Activated CD8-positive, alpha-beta memory T cell treated with anti-CD3 and anti-CD28 coated beads, Interleukin-2, amount 50 U/mL, for 48 hours (primary cell): ENCODE measurements around the gene SCYGR8.

Experiments used
- DNase-seq: peaks from one replicate; pipeline ENCODE4 v3.0.0-alpha.2; 2020

SCYGR8 gene

DNA sequence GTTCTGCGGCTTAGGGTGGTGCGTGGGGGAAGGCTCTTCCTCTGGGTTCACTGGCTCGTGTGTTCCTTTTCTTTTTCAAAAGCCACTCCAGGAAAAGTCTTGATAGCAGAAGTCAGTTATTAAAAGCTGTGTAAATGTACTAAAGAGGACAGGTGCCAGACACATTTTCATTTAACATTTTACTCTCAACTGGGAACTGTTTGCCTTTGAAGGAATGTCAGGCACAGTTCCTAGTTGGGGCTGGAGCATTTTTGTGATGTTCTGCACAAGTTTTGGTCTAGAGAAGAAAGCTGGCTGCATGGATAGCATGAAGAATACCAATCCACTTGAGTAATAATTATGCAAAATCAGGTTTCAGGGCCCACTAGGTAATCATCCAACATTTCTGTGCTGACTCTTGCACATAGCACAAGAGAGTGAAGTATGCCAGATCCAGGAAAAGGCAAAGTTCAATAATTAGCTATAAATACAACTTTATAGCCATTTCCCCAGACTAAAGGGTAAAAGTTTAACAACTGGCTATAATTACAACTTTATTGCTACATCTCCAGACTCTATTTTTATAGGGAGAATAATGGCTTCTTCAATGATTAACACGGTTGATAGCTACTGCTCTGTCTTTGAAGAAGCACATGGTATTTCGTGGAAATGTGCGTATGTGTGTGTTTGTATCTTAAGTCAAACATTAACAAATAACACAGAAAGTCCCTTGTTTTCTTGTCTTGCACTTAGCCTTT is 16.2 kb downstream of the SCYGR8 start:
- no peak for DNase-seq

DNA sequence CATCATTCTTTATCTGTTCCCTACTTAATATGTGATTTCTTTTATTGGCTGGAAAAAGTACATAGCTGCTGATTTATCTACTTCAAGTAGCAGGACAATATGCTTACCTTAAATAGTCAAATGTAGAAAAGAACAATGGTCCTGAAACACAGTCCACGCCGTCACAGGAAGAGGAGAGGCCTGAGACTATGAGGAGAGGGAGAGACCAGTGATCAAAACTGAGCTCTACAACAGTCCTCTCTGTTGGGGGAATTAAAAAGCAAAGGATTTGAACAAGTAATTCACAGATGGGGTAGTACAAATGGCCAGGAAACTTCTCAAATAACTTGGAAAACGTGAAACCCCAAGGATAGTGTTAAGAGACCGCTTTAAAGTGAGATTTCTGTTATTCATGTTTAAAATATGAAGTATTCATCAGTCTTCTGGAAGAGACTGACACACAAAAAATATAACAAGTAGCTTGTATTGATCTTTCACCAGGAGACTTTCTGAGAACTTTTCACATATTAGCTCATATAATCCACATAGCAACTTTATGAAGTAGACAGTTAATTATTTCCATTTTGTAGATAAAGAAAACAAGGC is 20.2 kb downstream of the SCYGR8 start:
- no peak for DNase-seq

DNA sequence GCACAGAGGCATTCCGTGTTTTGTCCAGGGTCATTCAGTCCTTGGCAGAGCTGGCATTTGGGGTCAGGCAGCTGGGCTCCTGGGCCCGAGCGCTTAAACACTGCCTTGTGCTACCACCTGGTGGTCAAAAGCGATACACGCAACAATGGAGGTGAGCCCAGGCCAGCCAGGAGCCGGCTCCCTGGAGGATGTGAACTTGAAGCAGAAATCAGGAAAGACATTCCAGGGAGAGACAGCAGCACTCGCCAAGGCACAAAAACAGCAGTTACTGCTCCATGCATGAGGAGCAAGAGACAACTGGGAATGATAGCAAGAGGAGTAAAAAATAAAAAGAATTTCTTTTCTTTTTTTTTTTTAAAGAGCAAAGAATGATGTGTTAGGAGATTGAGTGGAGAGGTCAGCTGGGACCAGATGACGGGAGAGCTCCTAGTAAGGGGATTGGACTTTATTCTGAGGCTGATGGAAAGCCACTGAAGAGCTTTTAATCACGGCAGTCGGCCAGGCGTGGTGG is 20.7 kb downstream of the SCYGR8 start:
- peak; percentile 79 for DNase-seq

GRCh38 chr2:227767830-227768229 is 22.1 kb downstream of the SCYGR8 start:
- DNase-seq = no peak

DNA sequence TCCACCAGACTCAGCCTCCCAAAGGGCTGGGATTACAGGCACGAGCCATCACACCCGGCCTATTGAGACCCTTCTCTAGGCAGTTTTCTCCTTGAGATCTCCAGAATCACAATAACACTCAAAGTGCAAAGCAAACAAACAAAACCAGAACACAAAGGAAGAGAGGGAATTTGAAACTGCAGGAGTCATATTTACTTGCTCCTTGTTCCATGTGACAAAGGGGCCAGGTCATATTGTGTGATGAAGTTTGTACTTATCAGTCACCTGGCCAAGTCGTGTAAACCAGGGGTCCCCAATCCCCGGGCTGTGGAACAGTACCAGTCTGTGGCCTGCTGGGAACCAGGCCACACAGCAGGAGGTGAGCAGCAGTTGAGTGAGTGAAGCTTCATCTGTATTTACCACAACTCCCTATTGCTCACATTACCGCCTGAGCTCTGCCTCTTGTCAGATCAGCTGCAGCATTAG is 26.5 kb downstream of the SCYGR8 start:
- DNase-seq = no peak

DNA sequence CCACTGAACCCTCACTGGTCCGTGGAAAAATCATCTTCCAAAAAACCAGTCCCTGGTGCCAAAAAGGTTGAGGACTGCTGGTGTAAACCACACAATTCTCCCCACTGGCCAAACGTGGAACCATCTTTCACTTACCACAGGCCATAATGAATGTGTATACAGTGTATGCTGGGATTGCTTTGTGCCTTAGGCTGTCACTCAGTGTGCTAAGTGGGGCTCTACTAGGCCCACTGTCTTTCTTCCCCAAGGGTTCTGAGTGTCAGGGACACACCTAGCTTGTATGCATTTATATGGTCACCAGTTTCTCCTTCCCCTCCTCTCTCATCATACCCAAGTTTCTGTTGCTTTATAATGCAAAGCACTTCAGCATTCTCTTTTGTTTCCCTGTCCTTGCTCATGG is 27.2 kb downstream of the SCYGR8 start:
- DNase-seq = no peak

DNA sequence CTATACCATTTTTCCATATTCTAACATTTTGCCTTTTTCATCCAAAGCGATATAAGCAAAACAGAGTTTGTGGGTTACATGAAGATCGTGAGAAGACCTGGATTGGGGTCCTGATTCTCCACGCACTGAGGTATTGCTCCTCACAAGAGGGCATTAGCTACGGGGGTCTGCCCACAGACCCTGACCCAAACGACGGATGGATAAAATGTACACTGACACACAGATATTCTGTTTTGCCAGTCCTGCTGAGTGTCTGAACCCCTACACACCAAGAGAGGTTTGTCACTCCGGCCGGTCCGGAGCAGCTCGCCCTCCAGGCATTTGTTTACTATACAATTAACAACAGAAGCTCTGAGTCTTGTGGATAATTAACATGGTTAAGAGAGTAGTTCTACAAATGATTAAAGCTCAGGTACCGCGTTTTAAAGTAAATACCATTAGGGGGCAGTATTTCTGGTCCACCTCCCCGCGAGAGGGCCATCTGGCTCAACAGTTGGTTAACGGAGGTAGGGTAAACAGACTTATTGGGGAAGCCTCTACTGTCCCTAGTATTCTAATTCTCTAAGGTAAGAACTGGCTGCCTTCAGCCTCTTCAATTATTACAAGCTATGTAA is 28.4 kb downstream of the SCYGR8 start:
- DNase-seq = no peak

DNA sequence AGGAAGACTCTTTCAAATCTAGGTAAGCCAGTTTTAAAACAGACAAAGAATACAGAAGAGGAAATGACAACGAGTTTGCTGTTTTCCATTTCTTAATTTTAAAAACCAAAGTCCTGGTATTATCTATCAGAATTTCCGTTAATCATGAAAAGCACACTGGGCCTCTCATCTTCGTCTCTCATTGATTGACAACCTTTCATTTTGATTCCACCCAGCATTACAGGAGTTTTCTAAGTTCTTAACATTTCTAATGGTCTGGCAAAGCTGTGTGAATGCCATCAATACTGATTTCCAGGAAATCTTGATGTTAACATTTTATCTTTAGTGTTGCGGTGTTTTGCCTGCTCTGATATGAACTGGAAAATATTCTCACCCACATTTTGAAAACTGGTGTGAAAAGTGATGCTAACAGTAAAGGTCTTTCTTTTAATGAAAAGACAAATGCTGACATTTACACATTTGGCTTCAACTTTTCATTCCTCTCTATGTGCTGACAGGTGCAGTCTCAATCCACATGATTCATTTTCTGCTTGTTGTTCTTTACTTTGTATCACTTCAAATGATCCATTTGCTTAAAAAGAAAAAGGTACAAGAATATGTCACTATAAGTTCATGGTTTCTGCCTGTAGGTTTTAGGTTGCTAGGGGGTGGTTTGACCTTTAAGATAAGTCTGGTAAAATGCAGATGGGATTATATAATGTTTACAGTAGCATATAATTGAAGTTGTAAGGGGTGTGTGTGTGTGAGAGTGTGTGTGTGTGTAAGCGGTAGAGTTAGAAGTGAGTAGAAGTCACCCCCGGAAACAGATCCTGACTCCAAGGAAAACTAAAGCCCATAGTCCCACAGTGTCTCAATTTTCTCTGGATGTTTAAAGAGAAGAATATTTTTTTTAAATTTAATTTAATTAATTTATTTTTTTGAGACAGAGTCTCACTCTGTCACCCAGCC is 29.5 kb downstream of the SCYGR8 start:
- DNase-seq = no peak

- DNase-seq = no peak
These were observed 35.4 kb downstream of the SCYGR8 start for GRCh38 chr2:227780981-227781615.

DNA sequence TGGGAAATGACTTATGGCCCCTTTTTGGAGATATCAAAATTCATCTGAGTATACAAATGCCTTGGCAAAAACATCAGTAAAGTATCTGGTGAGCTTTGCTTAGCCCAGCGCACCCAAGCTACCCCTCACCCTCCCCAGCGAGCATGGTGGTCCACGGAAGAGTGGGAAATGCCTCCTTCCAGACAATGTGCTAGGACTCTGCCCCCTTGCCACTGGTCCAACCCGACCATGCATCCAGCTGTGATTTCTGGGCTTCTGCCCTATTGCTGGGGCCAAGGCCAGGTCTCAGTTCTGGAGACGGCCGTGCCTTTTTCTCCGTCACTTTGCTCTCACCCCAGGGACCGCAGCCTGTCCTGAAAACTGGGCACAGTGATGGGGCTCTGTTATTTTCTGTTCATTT is 36.1 kb downstream of the SCYGR8 start:
- DNase-seq = no peak

- DNase-seq = no peak
These were observed 37.1 kb downstream of the SCYGR8 start for GRCh38 chr2:227782804-227783203.

DNA sequence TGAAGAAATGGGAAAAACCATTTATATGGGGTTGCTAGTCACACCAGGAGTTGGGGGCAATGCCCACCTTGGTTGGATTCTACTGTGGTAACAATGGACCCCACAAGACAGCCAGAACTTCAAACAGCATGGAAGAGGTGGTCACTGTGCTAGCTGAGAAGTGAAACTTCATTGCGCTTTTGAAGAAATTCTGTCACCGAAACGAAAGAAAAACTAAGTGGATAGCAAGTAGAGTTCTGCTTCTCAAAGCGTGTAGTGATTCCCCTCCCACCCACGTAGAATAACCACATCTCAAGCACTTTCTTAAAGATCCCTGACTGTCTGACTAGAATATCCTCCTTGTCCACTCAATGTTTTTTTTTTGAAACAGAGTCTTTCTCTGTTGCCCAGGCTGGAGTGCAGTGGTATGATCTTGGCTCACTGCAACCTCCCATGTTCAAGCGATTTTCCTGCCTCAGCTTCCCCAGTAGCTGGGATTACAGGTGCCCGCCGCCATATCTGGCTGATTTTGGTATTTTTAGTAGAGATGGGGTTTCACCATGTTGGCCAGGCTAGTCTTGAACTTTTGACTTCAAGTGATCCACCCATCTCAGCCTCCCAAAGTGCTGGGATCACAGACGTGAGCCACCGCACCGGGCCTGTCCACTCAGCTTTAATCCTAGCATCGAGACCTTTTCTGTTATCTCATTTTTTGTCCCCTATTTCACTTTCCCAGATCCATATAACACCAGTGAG is 37.9 kb downstream of the SCYGR8 start:
- DNase-seq = no peak

- DNase-seq = no peak
These were observed 39.6 kb downstream of the SCYGR8 start for GRCh38 chr2:227785293-227785692.

- DNase-seq = no peak
These were observed 42.9 kb downstream of the SCYGR8 start for GRCh38 chr2:227788561-227789018.

- DNase-seq = no peak
These were observed 44.1 kb downstream of the SCYGR8 start for GRCh38 chr2:227789803-227790202.

GRCh38 chr2:227793148-227793712 is 47.5 kb downstream of the SCYGR8 start:
- DNase-seq = no peak
